ENCODE measurements around the gene LZTS3. TPM values are rescaled to one million over a fixed set of nuclear protein-coding genes. Genes with fewer than 3 reads are reported as not detected.

LZTS3 gene
- total and polyA plus RNA-seq, 2 of the 13 experiments (the other 11 are each of a cell fraction or from before 2014, with no cell fraction given) = 10.1 to 31.3 TPM

- TF ChIP-seq ZNF788 (CRISPR knock-in tag; IDR thresholded peaks at IDR 0.05; ENCODE audit: borderline replicate concordance) (0 out of 2 replicates have a peak, but pooled peaks have one; percentile 53), ZNF282 (IDR thresholded peaks at IDR 0.05; ENCODE audit: partially characterized antibody) (no peak), MYC (CRISPR knock-in tag; IDR thresholded peaks at IDR 0.05; ENCODE audit: borderline replicate concordance) (peak; percentile 45; the same call in 1 of the 2 replicates), ZNF652 (CRISPR knock-in tag; IDR thresholded peaks at IDR 0.05; ENCODE audit: borderline replicate concordance, low read depth) (0 out of 2 replicates have a peak, but pooled peaks have one; percentile 18), ZFAT (CRISPR knock-in tag; conservative IDR thresholded peaks at IDR 0.05) (no peak), IKZF4 (CRISPR knock-in tag; IDR thresholded peaks at IDR 0.05; ENCODE audit: borderline replicate concordance, low read depth, not compliant biosample characterization) (no peak), ZNF616 (CRISPR knock-in tag; IDR thresholded peaks at IDR 0.05; ENCODE audit: low read depth) (peak; percentile 73), ZNF543 (CRISPR knock-in tag; IDR thresholded peaks at IDR 0.05) (no peak; the same call in 1 of the 2 replicates), ZNF530 (CRISPR knock-in tag; IDR thresholded peaks at IDR 0.05; ENCODE audit: low read depth) (no peak), CHCHD3 (CRISPR knock-in tag; IDR thresholded peaks at IDR 0.05) (peak; percentile 46; the same call in 1 of the 2 replicates), EEA1 (CRISPR knock-in tag; IDR thresholded peaks at IDR 0.05; ENCODE audit: borderline replicate concordance) (peak; percentile 47; the same call in 1 of the 2 replicates), NPAS2 (CRISPR knock-in tag; IDR thresholded peaks at IDR 0.05; ENCODE audit: borderline replicate concordance) (no peak), ZNF615 (CRISPR knock-in tag; IDR thresholded peaks at IDR 0.05; ENCODE audit: borderline replicate concordance) (no peak), MTERF4 (CRISPR knock-in tag; IDR thresholded peaks at IDR 0.05) (peak; percentile 44; the same call in 1 of the 2 replicates), ZNF225 (CRISPR knock-in tag; IDR thresholded peaks at IDR 0.05) (peak; percentile 80), CEBPB (IDR thresholded peaks at IDR 0.05; ENCODE audit: borderline replicate concordance, low read depth, low read length) (no peak), SOX13 (IDR thresholded peaks at IDR 0.05) (peak; percentile 46; the same call in 1 of the 2 replicates), SOX13 (CRISPR knock-in tag; conservative IDR thresholded peaks at IDR 0.05 in 1 of 2, IDR thresholded peaks at IDR 0.05 in 1 of 2) (no peak; a peak in 1 of 4 replicates), MYPOP (CRISPR knock-in tag; IDR thresholded peaks at IDR 0.05) (peak; percentile 62; the same call in 1 of the 2 replicates), CEBPG (CRISPR knock-in tag; IDR thresholded peaks at IDR 0.05) (no peak)
- TF ChIP-seq, protein P1, sequence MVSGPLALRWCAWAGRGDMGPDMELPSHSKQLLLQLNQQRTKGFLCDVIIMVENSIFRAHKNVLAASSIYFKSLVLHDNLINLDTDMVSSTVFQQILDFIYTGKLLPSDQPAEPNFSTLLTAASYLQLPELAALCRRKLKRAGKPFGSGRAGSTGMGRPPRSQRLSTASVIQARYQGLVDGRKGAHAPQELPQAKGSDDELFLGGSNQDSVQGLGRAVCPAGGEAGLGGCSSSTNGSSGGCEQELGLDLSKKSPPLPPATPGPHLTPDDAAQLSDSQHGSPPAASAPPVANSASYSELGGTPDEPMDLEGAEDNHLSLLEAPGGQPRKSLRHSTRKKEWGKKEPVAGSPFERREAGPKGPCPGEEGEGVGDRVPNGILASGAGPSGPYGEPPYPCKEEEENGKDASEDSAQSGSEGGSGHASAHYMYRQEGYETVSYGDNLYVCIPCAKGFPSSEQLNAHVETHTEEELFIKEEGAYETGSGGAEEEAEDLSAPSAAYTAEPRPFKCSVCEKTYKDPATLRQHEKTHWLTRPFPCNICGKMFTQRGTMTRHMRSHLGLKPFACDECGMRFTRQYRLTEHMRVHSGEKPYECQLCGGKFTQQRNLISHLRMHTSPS (CRISPR knock-in tag; IDR thresholded peaks at IDR 0.05; ENCODE audit: low read depth) = peak; percentile 22; the same call in 1 of the 2 replicates
- TF ChIP-seq, protein P2, sequence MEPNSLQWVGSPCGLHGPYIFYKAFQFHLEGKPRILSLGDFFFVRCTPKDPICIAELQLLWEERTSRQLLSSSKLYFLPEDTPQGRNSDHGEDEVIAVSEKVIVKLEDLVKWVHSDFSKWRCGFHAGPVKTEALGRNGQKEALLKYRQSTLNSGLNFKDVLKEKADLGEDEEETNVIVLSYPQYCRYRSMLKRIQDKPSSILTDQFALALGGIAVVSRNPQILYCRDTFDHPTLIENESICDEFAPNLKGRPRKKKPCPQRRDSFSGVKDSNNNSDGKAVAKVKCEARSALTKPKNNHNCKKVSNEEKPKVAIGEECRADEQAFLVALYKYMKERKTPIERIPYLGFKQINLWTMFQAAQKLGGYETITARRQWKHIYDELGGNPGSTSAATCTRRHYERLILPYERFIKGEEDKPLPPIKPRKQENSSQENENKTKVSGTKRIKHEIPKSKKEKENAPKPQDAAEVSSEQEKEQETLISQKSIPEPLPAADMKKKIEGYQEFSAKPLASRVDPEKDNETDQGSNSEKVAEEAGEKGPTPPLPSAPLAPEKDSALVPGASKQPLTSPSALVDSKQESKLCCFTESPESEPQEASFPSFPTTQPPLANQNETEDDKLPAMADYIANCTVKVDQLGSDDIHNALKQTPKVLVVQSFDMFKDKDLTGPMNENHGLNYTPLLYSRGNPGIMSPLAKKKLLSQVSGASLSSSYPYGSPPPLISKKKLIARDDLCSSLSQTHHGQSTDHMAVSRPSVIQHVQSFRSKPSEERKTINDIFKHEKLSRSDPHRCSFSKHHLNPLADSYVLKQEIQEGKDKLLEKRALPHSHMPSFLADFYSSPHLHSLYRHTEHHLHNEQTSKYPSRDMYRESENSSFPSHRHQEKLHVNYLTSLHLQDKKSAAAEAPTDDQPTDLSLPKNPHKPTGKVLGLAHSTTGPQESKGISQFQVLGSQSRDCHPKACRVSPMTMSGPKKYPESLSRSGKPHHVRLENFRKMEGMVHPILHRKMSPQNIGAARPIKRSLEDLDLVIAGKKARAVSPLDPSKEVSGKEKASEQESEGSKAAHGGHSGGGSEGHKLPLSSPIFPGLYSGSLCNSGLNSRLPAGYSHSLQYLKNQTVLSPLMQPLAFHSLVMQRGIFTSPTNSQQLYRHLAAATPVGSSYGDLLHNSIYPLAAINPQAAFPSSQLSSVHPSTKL (CRISPR knock-in tag; IDR thresholded peaks at IDR 0.05) = no peak; the same call in 1 of the 2 replicates
Observed at GRCh38 chr20:3172933-3173609, at the start of gene LZTS3 (continued).
